Jurkat, Clone E6-1 (cell line): Measurements from ENCODE around the gene PEBP1.
A peak's percentile ranks its signal among the peaks of the same experiment; 100 is the strongest.
"Not testable (repeated sequence)": the region's sequence is repeated elsewhere in the genome, so short reads cannot be mapped to it uniquely, and the experiment has no call there.

Source experiments
- DNase-seq: peaks from one replicate; pipeline ENCODE4 v3.0.0-alpha.2; 2011; ENCODE audit warnings: low read depth, low spot score
- H3K4me3 ChIP-seq: 2 replicates; pipeline ENCODE4 v1.5.1; 2011; ENCODE audit warnings: mild to moderate bottlenecking, low read length, control low read depth, moderate library complexity

Gene PEBP1

DNA sequence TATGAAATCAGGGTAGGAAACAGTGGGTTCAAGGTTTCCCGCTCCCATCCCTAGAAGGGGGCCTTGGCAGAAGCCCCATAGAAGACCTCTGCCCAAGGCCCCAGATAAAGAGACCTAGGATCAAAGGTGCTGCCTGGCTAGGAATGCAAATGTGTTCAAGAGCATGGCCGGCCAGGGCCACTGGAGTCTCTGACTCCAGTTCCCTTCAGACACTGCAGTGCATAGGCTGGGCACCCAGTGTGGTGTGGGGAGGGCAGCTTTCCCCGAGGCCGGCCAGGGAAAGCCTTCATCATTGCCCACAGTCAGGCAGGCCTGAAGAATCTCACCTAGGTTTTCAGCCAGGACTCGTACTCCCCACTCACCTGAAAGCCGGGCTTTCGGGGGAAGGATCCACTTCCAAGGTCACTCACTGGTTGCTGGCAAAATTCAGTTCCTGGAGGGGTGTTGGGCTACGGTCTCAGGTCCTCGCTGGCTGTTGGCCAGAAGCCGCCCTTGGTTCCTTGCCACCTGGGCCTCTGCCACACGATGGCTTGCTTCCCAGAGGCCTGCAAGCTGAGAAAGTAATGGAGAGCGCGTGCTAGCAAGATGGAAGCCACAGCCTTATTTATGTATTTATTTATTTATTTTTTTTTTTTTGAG is 9.7 kb upstream of the PEBP1 start:
- H3K4me3 ChIP-seq = no peak overlapping the region
- no peak for DNase-seq

DNA sequence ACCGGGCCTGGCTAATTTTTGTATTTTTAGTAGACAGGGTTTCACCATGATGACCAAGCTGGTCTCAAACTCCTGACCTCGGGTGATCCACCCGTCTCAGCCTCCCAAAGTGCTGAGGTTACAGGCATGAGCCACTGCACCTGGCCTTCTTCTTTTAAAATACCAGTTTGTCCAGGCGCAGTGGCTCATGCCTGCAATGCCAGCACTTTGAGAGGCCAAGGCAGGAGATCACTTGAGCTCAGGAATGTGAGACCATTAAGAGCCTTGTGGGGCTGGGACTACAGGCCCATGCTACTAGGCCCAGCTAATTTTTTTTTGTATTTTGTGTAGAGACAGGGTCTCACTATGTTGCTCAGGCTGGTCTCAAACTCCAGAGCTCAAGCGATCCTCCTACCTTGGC is 8.1 kb upstream of the PEBP1 start:
- no peak overlapping the region for H3K4me3 ChIP-seq
- DNase-seq = no peak

DNA sequence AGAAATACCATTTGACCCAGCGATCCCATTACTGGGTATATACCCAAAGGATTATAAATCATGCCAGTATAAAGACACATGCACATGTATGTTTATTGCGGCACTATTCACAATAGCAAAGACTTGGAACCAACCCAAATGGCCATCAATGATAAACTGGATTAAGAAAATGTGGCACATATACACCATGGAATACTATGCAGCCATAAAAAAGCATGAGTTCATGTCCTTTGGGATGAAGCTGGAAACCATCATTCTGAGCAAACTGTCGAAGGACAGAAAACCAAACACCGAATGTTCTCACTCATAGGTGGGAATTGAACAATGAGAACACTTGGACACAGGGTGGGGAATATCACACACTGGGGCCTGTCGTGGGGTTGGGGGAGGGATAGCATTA is 6.5 kb upstream of the PEBP1 start:
- DNase-seq, H3K4me3 ChIP-seq: not testable (repeated sequence)

DNA sequence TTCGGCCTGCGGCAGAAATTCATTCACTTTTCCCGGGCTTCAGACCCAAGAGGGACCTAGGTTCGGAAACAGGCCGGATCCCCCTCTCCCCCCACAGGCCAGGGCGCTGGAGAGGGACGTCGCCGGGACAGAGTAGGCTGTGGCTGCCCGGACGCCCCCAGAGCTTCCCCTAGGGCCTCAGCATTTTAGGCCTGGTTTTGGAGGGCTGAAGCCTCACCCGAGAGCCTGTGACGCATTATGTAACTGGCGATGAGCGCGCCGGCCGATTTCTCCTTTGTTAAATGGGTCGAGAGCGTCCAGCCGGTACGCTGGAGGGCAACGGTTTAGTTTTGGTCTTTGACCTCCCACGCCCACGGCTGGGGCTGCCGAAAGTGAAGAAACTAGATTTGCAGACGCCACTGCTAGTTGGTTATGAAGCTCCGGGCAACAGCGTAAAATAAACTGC is 657 bp downstream of the PEBP1 start:
- DNase-seq = no peak
- H3K4me3 ChIP-seq = peak overlapping the region; percentile 77

DNA sequence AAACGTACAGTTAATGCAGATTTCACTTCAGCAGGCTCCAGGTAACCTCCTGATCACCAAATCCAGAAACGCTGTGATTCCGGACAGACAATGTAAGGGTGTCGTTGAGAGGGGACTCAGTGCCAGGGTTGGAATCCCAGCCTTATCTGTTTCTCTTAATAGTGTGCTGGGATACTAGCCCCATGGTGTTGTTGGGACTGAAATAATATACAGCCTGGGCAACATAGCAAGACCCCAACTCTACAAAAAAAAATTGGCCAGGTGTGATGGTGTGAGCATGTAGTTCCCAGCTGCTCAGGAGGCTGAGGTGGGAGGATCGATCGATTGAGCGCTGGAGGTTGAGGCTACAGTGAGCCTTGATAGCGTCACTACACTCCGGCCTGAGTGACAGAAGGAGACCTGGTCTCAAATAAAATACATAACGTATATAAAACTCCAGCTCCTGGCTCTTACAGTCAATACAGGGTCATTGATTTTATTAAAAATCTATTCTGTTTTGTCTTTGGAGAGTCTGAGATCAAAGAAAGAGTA is 1.3 kb downstream of the PEBP1 start:
- peak overlapping the region; percentile 77 for H3K4me3 ChIP-seq
- DNase-seq = no peak

DNA sequence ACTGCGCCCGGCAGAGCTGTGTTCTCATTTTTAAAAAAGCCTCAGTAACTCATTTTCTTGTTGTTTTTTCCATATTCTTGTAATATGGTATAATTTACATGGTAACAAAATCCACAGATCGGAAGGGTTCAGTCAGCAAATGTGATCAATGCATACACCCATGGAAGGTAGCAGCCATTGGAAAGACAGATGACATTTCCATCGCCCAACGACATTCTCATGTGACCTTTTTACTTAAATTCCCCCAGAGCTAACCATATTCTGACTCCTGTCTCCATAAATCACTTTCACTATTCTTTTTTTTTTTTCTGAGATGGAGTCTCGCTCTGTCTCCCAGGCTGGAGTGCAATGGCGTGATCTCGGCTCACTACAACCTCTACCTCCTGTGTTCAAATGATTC is 4.9 kb downstream of the PEBP1 start:
- no peak for DNase-seq
- no peak overlapping the region for H3K4me3 ChIP-seq

DNA sequence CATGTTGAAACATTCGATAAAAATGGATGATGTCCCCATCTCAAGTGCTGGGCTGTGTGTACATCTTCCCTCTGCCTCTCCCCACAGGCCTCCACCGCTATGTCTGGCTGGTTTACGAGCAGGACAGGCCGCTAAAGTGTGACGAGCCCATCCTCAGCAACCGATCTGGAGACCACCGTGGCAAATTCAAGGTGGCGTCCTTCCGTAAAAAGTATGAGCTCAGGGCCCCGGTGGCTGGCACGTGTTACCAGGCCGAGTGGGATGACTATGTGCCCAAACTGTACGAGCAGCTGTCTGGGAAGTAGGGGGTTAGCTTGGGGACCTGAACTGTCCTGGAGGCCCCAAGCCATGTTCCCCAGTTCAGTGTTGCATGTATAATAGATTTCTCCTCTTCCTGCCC is 8.6 kb downstream of the PEBP1 start:
- no peak for DNase-seq
- H3K4me3 ChIP-seq = no peak overlapping the region

DNA sequence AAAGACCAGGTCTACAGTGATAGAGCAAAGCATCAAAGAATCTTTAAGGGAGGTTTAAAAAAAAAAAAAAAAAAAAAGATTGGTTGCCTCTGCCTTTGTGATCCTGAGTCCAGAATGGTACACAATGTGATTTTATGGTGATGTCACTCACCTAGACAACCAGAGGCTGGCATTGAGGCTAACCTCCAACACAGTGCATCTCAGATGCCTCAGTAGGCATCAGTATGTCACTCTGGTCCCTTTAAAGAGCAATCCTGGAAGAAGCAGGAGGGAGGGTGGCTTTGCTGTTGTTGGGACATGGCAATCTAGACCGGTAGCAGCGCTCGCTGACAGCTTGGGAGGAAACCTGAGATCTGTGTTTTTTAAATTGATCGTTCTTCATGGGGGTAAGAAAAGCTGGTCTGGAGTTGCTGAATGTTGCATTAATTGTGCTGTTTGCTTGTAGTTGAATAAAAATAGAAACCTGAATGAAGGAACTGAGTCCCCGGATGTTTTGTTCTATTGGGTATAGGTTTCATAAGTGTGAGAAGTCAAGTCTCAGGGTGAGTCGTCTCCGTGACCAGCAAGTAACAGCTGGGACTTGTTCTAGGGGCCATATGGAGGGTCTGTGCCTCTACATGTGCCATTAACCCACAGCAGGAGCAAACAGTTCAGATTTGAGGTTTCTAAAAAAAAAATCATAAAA is 9.3 kb downstream of the PEBP1 start:
- H3K4me3 ChIP-seq = no peak overlapping the region
- no peak for DNase-seq

DNA sequence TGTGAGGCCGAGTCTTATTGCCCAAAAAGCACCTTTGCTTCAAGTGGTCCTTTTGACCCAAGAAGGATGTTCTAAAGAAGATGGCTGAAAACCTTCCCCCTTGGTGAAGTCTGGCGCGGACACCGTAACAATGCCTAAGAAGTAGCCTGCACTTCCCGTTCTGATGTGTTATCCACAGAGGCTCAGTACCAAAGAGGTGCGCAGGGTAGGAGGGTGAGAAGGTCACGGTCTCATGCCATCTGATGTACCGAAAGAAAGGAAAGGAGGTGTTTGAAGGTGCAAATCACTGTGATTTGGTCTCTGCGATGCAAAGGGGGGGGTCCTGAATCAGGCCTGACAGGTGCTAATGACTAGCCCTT is 9.9 kb downstream of the PEBP1 start:
- H3K4me3 ChIP-seq = no peak overlapping the region
- no peak for DNase-seq

DNA sequence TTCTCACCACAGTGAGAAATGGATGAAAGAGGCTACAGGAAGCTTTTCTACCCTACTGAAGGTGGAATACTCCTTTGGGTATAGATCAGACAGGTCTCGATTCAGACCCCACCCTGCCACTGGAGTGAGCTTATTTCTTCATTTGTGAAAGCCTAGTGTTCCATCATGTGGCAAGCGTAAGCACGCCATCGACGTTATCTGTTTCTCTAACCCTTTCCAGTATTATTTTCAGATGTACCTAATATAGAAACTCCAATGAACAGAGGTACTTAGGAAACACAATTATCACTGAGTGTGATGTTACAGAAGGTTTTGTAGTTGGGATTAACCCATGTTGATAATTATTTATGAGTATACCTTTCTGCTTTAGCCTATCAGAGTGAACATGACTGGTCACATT is 12.4 kb downstream of the PEBP1 start:
- no peak for DNase-seq
- no peak overlapping the region for H3K4me3 ChIP-seq

DNA sequence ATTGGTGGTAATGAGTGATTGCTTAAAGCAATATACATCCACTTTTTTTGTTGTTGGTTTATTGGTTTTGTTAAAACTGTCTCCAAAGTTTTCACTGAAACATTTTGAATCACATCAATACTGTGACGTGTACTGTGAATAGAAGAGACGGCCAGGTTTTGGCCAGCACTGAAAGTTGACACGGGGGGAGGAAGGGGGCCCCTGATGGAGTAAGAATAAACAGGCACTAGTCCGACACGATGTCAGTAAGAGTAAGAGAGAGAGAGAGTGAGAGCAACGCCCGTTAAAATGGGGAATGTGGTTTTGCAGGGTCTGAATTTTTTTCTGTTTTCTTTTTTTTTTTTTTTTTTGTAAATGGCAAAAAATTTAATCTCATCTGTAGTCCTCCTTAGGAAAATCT is 14.7 kb downstream of the PEBP1 start:
- no peak overlapping the region for H3K4me3 ChIP-seq
- DNase-seq = no peak

DNA sequence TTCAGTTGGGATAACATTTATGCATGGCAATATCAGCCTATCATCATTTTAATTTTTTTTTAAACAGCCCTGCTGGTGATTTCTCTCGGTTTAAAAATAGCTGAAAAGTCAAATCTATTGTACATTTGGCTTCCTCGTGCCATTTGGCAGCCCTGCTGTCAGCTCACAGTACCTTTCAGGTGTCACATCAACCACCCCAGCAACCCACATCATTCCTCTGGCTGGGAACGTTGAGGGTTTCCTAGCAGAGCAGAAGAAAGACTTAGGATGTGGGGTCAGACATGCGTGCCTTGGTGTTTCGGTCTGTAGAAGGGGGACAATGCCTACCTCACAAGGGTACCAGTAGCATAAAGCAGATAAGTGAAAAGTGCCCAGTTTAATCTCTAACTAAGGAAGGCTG is 15.8 kb downstream of the PEBP1 start:
- no peak for DNase-seq
- H3K4me3 ChIP-seq = no peak overlapping the region

DNA sequence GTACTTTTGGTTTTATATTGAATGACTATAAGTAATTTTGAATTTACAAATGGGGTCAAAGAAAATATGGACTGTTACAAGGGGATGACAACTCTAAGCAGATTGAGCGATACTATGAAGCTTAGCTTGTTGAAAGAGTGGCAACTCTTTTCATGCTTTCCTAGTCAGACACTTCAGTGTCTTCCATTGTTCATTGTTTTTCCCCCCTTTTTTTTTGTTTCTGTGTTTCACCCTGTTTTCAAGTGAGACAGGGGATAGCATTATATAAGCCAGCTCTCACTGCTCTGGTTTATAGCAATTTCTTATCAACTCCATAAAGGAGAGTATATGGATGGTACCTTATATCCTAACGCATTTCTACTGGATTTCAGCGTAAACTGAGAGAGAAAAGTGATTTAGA is 24.6 kb downstream of the PEBP1 start:
- no peak overlapping the region for H3K4me3 ChIP-seq
- no peak for DNase-seq

DNA sequence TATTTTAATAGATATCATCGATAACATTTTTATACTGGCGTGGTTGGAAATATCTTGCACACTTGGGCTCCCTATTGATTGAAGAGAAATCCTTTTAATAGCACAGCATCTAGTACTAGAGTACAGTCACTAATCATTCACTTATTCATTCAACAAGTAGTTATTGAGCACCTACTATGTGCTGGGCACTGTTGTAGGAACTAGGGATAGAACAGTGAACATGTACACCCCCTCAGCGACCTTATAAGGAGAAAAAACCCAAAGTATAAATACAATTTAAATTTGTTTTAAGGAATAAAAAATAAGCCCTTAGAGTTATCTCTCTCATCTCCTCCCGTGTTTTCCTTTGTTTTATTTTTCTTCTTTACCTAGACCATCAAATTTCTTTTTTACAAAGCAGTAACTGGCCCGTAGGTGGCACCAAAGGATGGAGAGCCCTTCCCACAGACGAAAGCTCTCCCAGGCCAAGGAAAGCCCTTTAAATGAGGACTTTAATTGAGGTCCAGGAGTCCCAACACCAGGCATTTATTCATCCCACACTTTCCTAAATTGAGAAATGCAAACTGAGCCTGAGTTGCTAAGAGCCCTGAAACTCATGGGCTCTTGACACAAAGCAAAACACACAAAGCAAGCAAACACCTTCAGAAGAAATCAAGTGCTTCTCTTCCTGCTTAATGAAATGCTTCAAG is 29.0 kb downstream of the PEBP1 start:
- no peak for DNase-seq
- H3K4me3 ChIP-seq = no peak overlapping the region

DNA sequence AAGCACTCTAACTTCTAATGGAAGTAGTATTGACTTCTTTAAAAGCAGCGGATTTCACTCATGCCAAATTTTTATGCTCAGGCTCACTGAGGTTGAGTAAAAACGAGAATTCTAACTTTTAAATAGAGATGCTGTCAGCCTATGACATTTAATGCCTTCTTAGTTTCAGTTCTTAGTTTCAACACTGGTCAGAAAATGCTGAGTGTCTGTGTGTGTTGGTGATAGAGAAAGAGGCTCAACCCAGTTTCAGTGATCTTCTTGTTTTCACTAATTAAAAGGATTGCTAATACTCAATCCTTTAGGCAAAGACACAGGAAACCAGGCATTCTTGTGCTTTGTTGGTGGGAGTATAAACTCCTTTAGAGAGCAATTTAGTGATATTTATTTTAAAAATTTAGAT is 31.0 kb downstream of the PEBP1 start:
- no peak for DNase-seq
- no peak overlapping the region for H3K4me3 ChIP-seq

DNA sequence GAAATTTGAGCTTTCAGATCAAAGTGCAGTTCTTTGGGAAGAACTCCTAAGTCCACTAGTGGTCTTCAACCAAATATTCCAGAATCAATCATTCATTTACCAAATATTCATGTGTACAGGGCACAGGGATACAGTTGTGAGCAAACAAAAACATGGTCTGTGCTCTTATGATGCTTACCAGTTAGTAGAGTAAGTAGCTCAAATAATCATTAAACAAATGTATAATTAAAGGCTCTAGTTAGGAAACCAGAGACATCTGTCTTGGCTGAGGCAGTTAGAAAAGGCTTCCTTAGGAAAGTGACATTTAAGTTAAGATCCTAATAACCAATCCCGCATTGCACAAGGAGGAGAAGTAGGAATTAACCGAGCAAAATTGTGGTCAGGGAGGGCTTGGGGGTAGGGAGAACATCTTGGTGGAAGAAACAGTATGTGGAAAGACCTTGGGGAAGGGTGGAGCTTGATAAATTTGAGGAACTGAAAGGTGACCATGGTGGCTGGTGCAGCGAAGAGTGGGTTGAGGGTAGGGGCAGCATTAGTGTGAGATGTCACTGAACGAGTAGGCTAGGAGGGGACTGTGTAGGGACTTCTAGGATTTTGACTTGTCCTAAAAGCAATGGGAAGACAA is 40.0 kb downstream of the PEBP1 start:
- H3K4me3 ChIP-seq = no peak overlapping the region
- DNase-seq = no peak

DNA sequence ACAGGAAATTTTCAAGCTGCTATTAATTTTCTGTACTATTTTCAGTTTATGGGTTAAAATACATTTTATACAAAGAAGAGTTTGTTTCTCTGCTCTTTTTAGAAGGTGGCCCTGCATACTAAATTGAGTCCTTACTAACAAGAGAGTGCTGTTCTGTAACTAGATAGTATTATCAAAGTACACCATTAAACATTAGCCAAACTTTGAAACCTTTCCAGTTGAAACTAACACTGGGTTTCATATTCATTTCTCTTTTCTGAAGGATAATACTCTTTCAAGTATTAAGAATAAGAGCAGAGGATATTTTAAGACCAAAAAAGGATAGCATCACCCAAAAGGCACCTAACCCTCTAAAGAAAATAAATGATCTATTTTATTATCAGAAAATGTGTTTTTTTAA is 47.2 kb downstream of the PEBP1 start:
- DNase-seq = no peak
- no peak overlapping the region for H3K4me3 ChIP-seq

DNA sequence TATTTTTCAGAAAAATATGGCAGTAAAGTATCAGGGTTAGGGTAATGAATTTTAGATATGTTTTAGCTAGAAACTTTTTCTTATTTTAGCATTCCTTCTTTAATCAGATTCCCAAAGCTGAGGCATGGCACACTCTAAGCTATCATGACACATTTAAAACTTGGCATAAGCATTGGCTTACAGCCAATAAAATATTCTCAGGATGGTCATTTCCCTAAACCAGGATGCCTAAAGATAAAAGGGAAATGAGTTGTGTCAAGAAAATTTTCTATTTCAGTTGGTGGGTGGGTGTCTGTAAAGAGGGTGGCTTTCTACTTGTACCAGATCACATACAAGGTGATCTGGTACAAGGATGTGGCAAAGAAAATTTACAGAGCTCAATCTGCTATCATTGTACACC is 47.8 kb downstream of the PEBP1 start:
- H3K4me3 ChIP-seq = no peak overlapping the region
- no peak for DNase-seq

DNA sequence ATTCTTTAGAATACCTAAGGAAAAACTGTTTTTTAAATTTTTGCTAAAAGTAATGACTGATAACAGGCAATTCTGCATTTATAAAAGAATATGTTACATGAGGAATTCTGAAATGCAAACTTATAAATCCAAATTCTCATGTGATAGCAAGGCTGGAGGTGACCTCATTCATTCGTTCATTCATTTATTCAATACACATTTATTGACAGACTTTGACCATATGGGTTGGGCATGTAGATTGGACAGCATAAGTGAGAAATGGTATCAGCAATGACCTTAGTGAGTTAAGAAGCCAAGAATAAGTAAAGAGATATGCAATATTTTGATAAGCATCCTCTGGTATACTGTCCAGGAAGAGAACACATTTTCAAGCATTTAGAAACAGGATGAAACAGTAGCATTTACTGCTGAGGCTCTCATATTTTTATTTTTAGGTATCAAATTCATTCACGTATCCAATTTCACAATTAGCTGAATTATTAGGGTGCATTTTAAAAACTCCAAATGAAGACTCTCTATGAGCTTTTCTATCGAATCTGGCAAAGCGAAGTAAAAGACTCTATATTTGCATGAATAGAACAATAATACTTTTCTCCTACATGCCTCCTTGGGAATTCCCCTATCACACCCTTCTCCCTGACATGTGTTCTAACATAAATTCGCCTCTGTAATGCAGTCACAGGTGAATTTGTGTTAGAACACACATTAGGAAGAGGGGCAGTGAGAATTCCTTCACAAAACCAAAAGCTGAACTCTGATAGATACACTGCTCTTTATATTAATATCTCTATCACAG is 49.9 kb downstream of the PEBP1 start:
- no peak for DNase-seq
- no peak overlapping the region for H3K4me3 ChIP-seq
